SU-DHL-6 (cell line): ENCODE results near the gene FBXL20.
"Not testable (repeated sequence)": the region's sequence is repeated elsewhere in the genome, so short reads cannot be mapped to it uniquely, and the experiment has no call there.

Experiments used
- H2AFZ ChIP-seq: fragments of 200-600 bp; sonication (generic); 2 replicates; pipeline ENCODE4 v1.6.1; 2014; ENCODE audit warnings: low read depth, mild to moderate bottlenecking, moderate library complexity, mixed read lengths, antibody characterized with exemption, low read length; ENCODE audit not compliant: severe bottlenecking
- H3F3A ChIP-seq: fragments of 200-600 bp; shearing (Covaris generic); 2 replicates; pipeline ENCODE4 v1.6.0; 2016; ENCODE audit warnings: antibody characterized with exemption, mild to moderate bottlenecking; ENCODE audit not compliant: insufficient read depth
- H3K27ac ChIP-seq: fragments of 200-600 bp; sonication (generic); 2 replicates; pipeline ENCODE4 v1.5.1; 2016; ENCODE audit warnings: low read depth, mild to moderate bottlenecking, low read length, moderate library complexity, mixed read lengths
- H3K27me3 ChIP-seq: fragments of 200-600 bp; sonication (generic), shearing (Covaris generic); 2 replicates; pipeline ENCODE4 v1.6.0; 2014; ENCODE audit warnings: mild to moderate bottlenecking, low read length
- H3K36me3 ChIP-seq: fragments of 200-600 bp; sonication (generic); 2 replicates; pipeline ENCODE4 v1.6.1; 2014; ENCODE audit warnings: mild to moderate bottlenecking, low read length, mixed read lengths
- H3K4me2 ChIP-seq: fragments of 300-600, 200-600 bp; shearing (Covaris generic), sonication (generic); 2 replicates; pipeline ENCODE4 v1.6.0; 2014; ENCODE audit warnings: low read length, low read depth, mild to moderate bottlenecking; ENCODE audit not compliant: poor library complexity, severe bottlenecking
- H3K4me3 ChIP-seq: fragments of 200-600 bp; sonication (generic); 2 replicates; pipeline ENCODE4 v1.5.1; 2014; ENCODE audit warnings: antibody characterized with exemption, low read length, mild to moderate bottlenecking, mixed read lengths; ENCODE audit not compliant: insufficient read depth, poor library complexity, severe bottlenecking
- H3K79me2 ChIP-seq: fragments of 200-600 bp; sonication (generic); 2 replicates; pipeline ENCODE4 v1.6.1; 2014; ENCODE audit warnings: mild to moderate bottlenecking, low read length, moderate library complexity; ENCODE audit not compliant: insufficient read depth
- H3K9ac ChIP-seq: fragments of 200-600 bp; sonication (generic); 2 replicates; pipeline ENCODE4 v1.7.0; 2014; ENCODE audit warnings: mild to moderate bottlenecking, low read length
- H3K9me2 ChIP-seq: fragments of 200-600 bp; sonication (generic); replicated peaks from 2 replicates; pipeline ENCODE4 v1.6.1; 2014; ENCODE audit warnings: low read length; ENCODE audit not compliant: insufficient read depth
- H3K9me3 ChIP-seq: fragments of 200-600 bp; sonication (generic); 2 replicates; pipeline ENCODE4 v1.6.1; 2014; ENCODE audit warnings: low read length, mixed read lengths; ENCODE audit not compliant: insufficient read depth
- H4K20me1 ChIP-seq: fragments of 200-600 bp; sonication (generic); 2 replicates; pipeline ENCODE4 v1.6.1; 2014; ENCODE audit warnings: low read depth, mild to moderate bottlenecking, antibody characterized with exemption, low read length, moderate library complexity, mixed read lengths
- CTCF ChIP-seq: fragments of 200-600 bp; sonication (generic); IDR thresholded peaks from one replicate; pipeline ENCODE4 v1.5.1; 2017; ENCODE audit warnings: antibody characterized with exemption, mild to moderate bottlenecking, low read length, moderate library complexity; ENCODE audit not compliant: insufficient read depth, poor library complexity, severe bottlenecking
- EZH2phosphoT487 ChIP-seq: fragments of 200-600 bp; sonication (generic), shearing (Covaris generic); conservative IDR thresholded peaks from 2 replicates; pipeline ENCODE4 v1.6.1; 2018; ENCODE audit warnings: mild to moderate bottlenecking, antibody characterized with exemption, low read length, moderate library complexity, mixed read lengths

Gene FBXL20

GRCh38 chr17:39252788-39253460 lies 148.5 kb downstream of the FBXL20 start:
- Histone ChIP-seq H3K9ac (no peak overlapping the region), H3K4me3 (no peak overlapping the region), H3F3A (no peaks in the 10 kb centered on the region), H3K27ac (no peak overlapping the region), H2AFZ (no peak overlapping the region), H4K20me1 (no peaks in the 10 kb centered on the region), H3K9me3 (no peaks in the 10 kb centered on the region), H3K36me3 (no peaks in the 10 kb centered on the region), H3K9me2 (no peaks in the 10 kb centered on the region), H3K4me2 (no peak overlapping the region), H3K27me3 (no peaks in the 10 kb centered on the region), H3K79me2 (no peaks in the 10 kb centered on the region)
- no peak for TF ChIP-seq CTCF
- no peak for TF ChIP-seq EZH2phosphoT487

- H3K9me3 ChIP-seq = no peaks in the 10 kb centered on the region
- no peak overlapping the region for H2AFZ ChIP-seq
- H3K79me2 ChIP-seq = no peaks in the 10 kb centered on the region
- no peak overlapping the region for H3K27ac ChIP-seq
- no peak overlapping the region for H3K4me3 ChIP-seq
- no peak overlapping the region for H3K9ac ChIP-seq
- TF ChIP-seq EZH2phosphoT487 (no peak), CTCF (no peak)
- H3K27me3 ChIP-seq = no peaks in the 10 kb centered on the region
- no peaks in the 10 kb centered on the region for H3F3A ChIP-seq
- H3K9me2 ChIP-seq = no peaks in the 10 kb centered on the region
- no peaks in the 10 kb centered on the region for H4K20me1 ChIP-seq
- no peaks in the 10 kb centered on the region for H3K36me3 ChIP-seq
- H3K4me2 ChIP-seq = no peak overlapping the region
Observed at GRCh38 chr17:39251997-39252396, 149.4 kb downstream of the FBXL20 start.

- H3F3A ChIP-seq, H4K20me1 ChIP-seq, H3K9me3 ChIP-seq, H2AFZ ChIP-seq, H3K36me3 ChIP-seq, H3K4me3 ChIP-seq, H3K9me2 ChIP-seq, H3K79me2 ChIP-seq, H3K4me2 ChIP-seq, H3K27ac ChIP-seq, H3K27me3 ChIP-seq, H3K9ac ChIP-seq: not testable (repeated sequence)
Observed at GRCh38 chr17:39250076-39250475, 151.3 kb downstream of the FBXL20 start.

- no peak overlapping the region for H3K4me2 ChIP-seq
- H3K27ac ChIP-seq = no peak overlapping the region
- no peaks in the 10 kb centered on the region for H3F3A ChIP-seq
- no peak overlapping the region for H2AFZ ChIP-seq
- no peaks in the 10 kb centered on the region for H3K9me2 ChIP-seq
- H3K36me3 ChIP-seq = no peaks in the 10 kb centered on the region
- no peak overlapping the region for H3K4me3 ChIP-seq
- no peaks in the 10 kb centered on the region for H3K79me2 ChIP-seq
- H3K27me3 ChIP-seq = no peaks in the 10 kb centered on the region
- H3K9ac ChIP-seq = no peak overlapping the region
- TF ChIP-seq CTCF (no peak), EZH2phosphoT487 (no peak)
- no peaks in the 10 kb centered on the region for H4K20me1 ChIP-seq
- no peaks in the 10 kb centered on the region for H3K9me3 ChIP-seq
Observed at GRCh38 chr17:39246274-39246673, 155.2 kb downstream of the FBXL20 start.
